ENCODE results near the gene FERMT1. TPM values are rescaled to one million over a fixed set of nuclear protein-coding genes. Genes with fewer than 3 reads are reported as not detected.
"Not testable (repeated sequence)": the region's sequence is repeated elsewhere in the genome, so short reads cannot be mapped to it uniquely, and the experiment has no call there.

Gene FERMT1
- total RNA-seq, 4 donors from 2014 or later: 0.78 to 3.5 (median 1.2) TPM

DNA sequence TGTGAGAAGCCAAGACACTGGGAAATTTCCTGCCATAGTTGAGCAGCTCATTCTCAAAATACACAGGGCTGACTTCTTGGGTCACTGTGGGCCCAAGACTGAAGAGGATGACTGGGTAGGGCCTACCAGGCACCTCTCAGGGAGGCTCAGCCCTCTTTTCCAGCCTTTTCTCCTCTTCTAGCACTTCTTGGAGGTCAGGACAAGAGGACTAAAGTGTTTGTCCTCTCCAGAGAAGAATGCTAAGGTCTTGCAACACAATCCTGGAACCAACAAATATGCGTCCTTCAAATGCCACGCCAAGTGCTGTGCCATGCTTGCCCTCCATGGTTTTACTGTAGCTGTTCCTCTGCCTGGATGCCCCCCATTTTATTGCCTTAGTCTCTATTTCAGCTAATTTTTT, 65.7 kb downstream of the FERMT1 start:
- DNase-seq (ENCODE audit: low spot score in 2 of 2): no peak
- peaks cover 0 to 25% of the 10 kb centered on the region in 2 donors for H3K27me3 ChIP-seq
- 90 to 100% methylated on average over 2 of the region's 2 CpGs for WGBS, 2 donors

DNA sequence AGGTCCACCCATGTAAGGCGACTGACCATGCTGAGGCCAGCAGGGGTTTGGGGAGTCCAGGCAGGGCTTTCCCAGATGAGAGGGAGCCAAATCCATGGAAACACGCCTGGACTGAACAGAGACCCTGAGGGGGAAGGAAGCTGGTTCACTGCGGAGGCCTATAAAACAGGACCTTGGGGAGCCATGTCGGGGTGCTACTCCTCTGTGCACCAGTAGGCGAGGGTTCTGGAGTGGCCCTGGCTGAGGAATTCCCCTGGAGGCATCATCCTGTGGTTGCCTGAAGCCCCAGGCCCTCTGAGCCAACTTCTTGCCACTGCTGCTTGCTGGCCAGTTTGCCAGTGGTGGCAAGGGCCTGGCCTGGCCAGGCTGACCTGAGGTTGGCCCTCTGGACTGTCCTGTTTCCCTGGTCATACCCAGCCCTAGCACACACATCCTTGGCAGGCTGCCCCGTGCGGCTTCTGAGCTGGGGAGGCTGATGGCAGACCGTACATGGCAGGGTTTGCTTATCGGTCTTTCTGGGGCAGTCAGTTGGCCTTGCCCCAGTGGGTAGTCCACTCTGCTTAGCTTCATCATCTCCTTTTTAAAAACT, 66.8 kb downstream of the FERMT1 start:
- TF ChIP-seq EP300 (IDR thresholded peaks at IDR 0.05) (no peak), POLR2A (IDR thresholded peaks at IDR 0.05) (no peak)
- TF ChIP-seq, protein P1, sequence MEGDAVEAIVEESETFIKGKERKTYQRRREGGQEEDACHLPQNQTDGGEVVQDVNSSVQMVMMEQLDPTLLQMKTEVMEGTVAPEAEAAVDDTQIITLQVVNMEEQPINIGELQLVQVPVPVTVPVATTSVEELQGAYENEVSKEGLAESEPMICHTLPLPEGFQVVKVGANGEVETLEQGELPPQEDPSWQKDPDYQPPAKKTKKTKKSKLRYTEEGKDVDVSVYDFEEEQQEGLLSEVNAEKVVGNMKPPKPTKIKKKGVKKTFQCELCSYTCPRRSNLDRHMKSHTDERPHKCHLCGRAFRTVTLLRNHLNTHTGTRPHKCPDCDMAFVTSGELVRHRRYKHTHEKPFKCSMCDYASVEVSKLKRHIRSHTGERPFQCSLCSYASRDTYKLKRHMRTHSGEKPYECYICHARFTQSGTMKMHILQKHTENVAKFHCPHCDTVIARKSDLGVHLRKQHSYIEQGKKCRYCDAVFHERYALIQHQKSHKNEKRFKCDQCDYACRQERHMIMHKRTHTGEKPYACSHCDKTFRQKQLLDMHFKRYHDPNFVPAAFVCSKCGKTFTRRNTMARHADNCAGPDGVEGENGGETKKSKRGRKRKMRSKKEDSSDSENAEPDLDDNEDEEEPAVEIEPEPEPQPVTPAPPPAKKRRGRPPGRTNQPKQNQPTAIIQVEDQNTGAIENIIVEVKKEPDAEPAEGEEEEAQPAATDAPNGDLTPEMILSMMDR (IDR thresholded peaks at IDR 0.05): no peak
- Histone ChIP-seq H3K36me3 (no peaks in the 10 kb centered on the region), H3K4me1 (peaks cover 0 to 13% (median 1%) of the 10 kb centered on the region in 4 donors), H3K9me3 (no peaks in the 10 kb centered on the region), H3K27ac (no peak overlapping the region), H3K27me3 (peaks cover 0 to 28% of the 10 kb centered on the region in 2 donors), H3K4me3 (no peak overlapping the region)
- WGBS, 2 donors: 85 to 95% methylated on average over 8 to 9 of the region's 9 CpGs
- DNase-seq (ENCODE audit: low spot score in 2 of 2): no peak

More for the DNA sequence above, 65.7 kb downstream of the FERMT1 start:
- TF ChIP-seq POLR2A (IDR thresholded peaks at IDR 0.05): no peak
- TF ChIP-seq, protein P1 (IDR thresholded peaks at IDR 0.05): no peak
- no peak for TF ChIP-seq EP300 (IDR thresholded peaks at IDR 0.05)
- Histone ChIP-seq H3K4me1 (peaks cover 0 to 8% (median 1%) of the 10 kb centered on the region in 4 donors), H3K4me3 (no peak overlapping the region), H3K27ac (no peak overlapping the region), H3K36me3 (no peaks in the 10 kb centered on the region), H3K9me3 (no peaks in the 10 kb centered on the region)

DNA sequence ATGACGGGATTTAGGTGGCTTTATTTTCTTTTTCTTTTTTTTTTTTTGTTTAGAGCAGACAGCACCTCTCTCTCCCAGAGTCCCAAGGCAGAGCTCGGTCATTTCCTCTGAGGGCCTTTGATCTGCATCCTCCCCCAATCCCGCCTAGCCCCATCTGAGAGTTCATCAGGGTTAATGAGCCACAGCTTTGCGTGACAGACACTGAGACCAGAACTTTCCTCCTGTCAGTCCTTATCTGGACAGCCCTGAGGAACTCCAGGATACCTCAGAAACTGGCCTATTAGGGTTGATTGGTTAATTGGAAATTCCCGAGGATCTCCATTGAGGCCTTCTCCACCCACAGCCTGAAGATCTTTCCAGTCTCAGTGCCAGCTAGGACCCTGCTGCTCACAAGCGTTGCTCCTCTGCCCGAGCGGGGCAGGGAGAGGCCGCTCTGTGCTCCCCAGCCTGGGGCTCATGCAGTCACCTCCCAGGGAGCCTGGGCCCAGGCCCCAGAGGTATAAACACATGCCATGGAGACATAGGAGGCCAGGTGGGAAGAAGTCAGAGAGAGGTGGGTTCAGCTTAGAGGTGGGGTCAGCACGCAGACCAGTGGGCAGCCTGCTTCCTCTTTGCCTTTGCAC, 67.6 kb downstream of the FERMT1 start:
- Histone ChIP-seq H3K4me3 (no peak overlapping the region), H3K27ac (no peak overlapping the region), H3K9me3 (no peaks in the 10 kb centered on the region), H3K27me3 (peaks cover 0 to 32% of the 10 kb centered on the region in 2 donors), H3K36me3 (no peaks in the 10 kb centered on the region), H3K4me1 (peaks cover 0 to 13% (median 1%) of the 10 kb centered on the region in 4 donors)
- TF ChIP-seq POLR2A (IDR thresholded peaks at IDR 0.05): no peak
- TF ChIP-seq, protein P1 (IDR thresholded peaks at IDR 0.05): no peak
- TF ChIP-seq EP300 (IDR thresholded peaks at IDR 0.05): no peak
- WGBS, 2 donors: 63 to 70% methylated on average over 10 of the region's 10 CpGs
- no peak for DNase-seq (ENCODE audit: low spot score in 2 of 2)

DNA sequence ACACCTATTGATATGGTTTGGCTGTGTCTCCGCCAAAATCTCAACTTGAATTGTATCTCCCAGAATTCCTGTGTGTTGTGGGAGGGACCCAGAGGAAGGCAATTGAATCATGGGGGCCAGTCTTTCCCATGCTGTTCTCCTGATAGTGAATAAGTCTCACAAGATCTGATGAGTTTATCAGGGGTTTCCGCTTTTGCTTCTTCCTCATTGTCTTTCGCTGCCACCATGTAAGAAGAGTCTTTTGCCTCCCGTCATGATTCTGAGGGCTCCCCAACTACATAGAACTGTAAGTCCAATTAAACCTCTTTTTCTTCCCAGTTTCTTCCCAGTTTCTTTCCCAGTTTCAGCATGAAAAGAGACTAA, 68.2 kb downstream of the FERMT1 start:
- H3K4me3 ChIP-seq; H3K9me3 ChIP-seq; DNase-seq (ENCODE audit: low spot score in 2 of 2); H3K36me3 ChIP-seq; H3K27ac ChIP-seq: not testable (repeated sequence)
- Histone ChIP-seq H3K27me3 (peaks cover 0 to 32% of the 10 kb centered on the region in 2 donors), H3K4me1 (peaks cover 0 to 13% (median 1%) of the 10 kb centered on the region in 4 donors)
- WGBS, 2 donors: 60 to 69% methylated on average over 4 of the region's 4 CpGs

DNA sequence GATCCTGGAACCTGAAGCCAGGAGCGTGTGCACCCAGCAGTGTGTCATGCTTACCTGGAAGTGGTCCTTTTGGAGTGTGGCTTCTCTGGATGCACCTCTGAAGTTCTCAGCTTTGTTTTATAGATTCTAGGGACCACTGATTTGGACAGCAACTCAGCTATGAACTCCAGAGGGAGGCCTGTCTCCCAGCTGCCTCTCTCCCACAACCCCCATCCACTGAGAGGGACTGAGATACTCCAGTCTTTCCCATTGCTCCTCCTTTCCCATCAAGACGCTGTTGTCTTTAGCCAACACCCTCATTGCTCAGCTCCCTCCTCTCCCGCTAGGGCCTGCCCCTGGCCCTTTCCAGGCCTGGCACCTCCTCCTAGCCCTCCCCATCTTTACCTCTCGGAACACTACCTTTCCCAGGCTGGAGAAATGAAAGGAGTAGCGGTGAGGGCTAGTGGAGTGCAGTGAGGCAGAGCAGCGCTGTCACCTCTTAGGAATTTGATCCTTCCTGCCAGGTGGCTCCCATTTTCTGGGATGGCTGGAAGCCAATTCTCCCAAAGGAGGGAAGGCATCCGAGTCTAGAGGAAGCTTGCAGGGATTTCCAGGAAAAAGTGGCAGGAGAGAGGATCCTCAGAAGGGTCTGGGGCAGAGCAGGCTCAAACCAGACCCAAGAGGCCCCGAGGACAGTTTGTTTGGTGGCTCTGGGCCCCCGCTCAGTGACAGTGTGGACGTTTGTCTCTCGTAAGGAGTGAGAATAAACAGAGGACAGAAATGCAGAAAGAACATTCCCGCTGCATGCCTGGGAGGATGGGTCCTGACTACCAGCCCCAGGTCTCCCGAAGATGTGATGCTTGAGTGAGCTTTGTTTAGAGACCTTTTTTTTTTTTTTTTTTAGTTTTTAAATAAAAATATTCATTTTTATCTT, 68.8 kb downstream of the FERMT1 start, which contains the start of gene LRRN4:
LRRN4 (minus strand) TSS at position 285 of the 913 bp plus-strand sequence. CDS start 1,261 bp downstream, outside the sequence.
- no peak for DNase-seq (ENCODE audit: low spot score in 2 of 2)
- TF ChIP-seq POLR2A (IDR thresholded peaks at IDR 0.05) (no peak), EP300 (IDR thresholded peaks at IDR 0.05) (no peak)
- TF ChIP-seq, protein P1 (IDR thresholded peaks at IDR 0.05): no peak
- 51 to 54% methylated on average over 13 of the region's 13 CpGs for WGBS, 2 donors
- Histone ChIP-seq H3K4me3 (no peak within 1 kb of the TSS), H3K27me3 (peaks cover 0 to 32% of the 10 kb centered on the region in 2 donors), H3K36me3 (no peaks in the 10 kb centered on the region), H3K27ac (no peak within 1 kb of the TSS), H3K9me3 (no peaks in the 10 kb centered on the region), H3K4me1 (peaks cover 0 to 13% (median 1%) of the 10 kb centered on the region in 4 donors)

Measured in tibial nerve (tissue), 4 donors.